HEK293T (cell line): ENCODE measurements around the gene EHD4.

Experiments
- ARNT ChIP-seq: fragments of 450-650 bp; IDR thresholded peaks from 2 replicates; pipeline ENCODE4 v1.6.1; 2017; ENCODE audit warnings: mild to moderate bottlenecking
- CTBP1 ChIP-seq: fragments of 450-650 bp; IDR thresholded peaks from 2 replicates; pipeline ENCODE4 v1.6.1; 2016; ENCODE audit warnings: borderline replicate concordance
- FOXA1 ChIP-seq: fragments of 450-650 bp; IDR thresholded peaks from 2 replicates; pipeline ENCODE4 v1.6.1; 2016; ENCODE audit warnings: mild to moderate bottlenecking
- FOXM1 ChIP-seq: fragments of 450-650 bp; IDR thresholded peaks from 2 replicates; pipeline ENCODE4 v1.6.1; 2017; ENCODE audit warnings: mild to moderate bottlenecking, borderline replicate concordance
- L3MBTL2 ChIP-seq: fragments of 450-650 bp; conservative IDR thresholded peaks from 2 replicates; pipeline ENCODE4 v1.6.1; 2016; ENCODE audit warnings: mild to moderate bottlenecking
- LEF1 ChIP-seq: fragments of 450-650 bp; IDR thresholded peaks from 2 replicates; pipeline ENCODE4 v1.6.1; 2017; ENCODE audit warnings: mild to moderate bottlenecking, borderline replicate concordance
- NFRKB ChIP-seq: fragments of 450-650 bp; IDR thresholded peaks from 2 replicates; pipeline ENCODE4 v1.6.1; 2016; ENCODE audit warnings: mild to moderate bottlenecking, moderate library complexity
- SP1 ChIP-seq: fragments of 450-650 bp; IDR thresholded peaks from 2 replicates; pipeline ENCODE4 v1.6.1; 2017
- SUZ12 ChIP-seq: fragments of 450-650 bp; IDR thresholded peaks from 2 replicates; pipeline ENCODE4 v1.6.1; 2016; ENCODE audit warnings: mild to moderate bottlenecking
- TARDBP ChIP-seq: fragments of 450-650 bp; IDR thresholded peaks from 2 replicates; pipeline ENCODE4 v1.6.1; 2016
- ZNF384 ChIP-seq: fragments of 450-650 bp; IDR thresholded peaks from 2 replicates; pipeline ENCODE4 v1.6.1; 2016

DNA sequence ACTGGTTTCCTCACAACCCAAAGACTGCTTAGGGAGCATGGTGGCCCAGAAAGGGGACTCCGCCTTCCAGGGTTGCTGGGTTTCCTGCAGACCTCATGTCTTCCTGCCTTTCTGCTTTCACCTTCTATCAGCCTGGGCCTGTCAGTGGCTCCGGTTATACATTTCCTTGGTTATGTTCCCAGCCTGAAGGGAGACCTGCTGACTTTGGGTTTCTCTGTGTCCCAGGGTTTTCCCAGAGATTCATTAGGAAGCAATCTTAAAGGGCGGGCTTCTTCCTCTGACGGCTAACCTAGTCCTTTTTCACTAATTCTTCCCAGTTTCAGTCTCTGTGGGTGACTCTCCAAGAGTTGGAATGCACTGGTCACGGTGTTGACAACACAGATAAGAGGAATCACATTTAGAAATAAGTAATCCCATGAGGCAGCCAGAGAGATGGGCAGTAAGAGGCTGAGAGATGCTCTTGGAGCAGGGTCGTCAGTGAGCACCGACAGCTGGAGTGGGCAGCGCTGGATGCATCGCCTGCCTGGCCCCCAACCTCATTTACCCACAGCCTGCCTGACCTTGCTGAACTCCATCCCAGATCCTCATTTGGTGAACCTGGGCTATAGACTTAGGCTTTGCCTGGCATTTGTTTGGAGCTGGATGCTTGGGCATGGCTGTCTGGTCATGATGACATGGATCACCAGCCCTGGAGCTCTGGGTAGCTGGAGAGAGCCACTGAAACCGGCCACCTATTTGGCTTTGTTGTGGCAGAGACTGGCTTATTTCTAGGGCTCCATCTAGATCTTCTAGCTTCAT lies 10.0 kb upstream of the EHD4 start:
- TF ChIP-seq TARDBP (no peak), LEF1 (no peak), ARNT (no peak), FOXA1 (no peak), SUZ12 (no peak), CTBP1 (no peak), NFRKB (no peak), SP1 (no peak), FOXM1 (no peak), L3MBTL2 (no peak), ZNF384 (no peak)
